ENCODE data around the gene CCDC24. TPM values are rescaled to one million over a fixed set of nuclear protein-coding genes. Genes with fewer than 3 reads are reported as not detected.

CCDC24 gene
- total and polyA plus RNA-seq, 9 of the 15 experiments (the other 6 are each of a cell fraction or from before 2014, with no cell fraction given): 0.31 to 4.5 (median 1.5) TPM

DNA sequence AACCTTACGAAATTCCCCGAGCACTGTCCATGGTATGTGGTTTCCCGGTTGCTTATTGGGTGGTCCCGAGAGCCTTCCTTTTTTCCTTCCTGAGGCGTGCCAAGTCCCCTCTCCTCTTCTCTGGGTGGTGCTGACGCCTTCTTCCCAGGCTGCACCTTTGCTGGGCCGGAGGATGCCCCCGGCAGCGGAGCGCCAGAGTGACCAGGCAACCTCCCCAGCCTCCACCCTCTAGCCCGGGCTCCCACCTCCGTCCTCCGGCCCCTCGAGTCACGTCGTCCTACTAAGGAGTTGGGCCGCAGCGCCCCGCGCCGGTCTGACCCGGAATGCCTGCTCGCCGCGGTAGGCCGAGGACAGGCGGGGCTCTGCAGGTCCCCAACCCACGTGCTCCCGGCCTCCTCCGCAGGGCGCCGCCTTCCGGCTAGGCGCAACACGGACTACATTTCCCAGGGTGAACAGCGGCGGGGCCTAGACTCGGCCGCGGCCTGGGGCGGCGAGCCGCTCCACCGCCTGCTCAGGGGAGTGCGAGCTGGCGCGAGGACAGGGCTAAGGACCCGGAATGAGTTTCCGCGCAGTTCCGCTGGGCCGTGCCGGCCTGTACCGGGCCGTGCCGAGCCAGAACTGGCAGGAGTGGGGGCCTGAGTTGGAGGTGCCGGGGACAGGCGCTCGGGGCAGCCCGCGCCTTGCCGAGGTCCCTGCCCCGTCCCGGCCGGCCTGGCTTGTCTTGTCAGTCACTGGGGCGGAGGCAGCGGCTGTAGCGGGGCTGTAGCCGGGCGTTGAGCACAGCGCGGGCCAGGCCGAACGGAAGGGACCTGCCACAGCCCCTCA is 45.0 kb upstream of the CCDC24 start, which contains the start of gene IPO13 (continued):
- TF ChIP-seq ZNF609 (CRISPR knock-in tag; IDR thresholded peaks at IDR 0.05; ENCODE audit: borderline replicate concordance) (no peak; the same call in 1 of the 2 replicates), ELF4 (CRISPR knock-in tag; IDR thresholded peaks at IDR 0.05) (no peak), ZBTB7A (IDR thresholded peaks at IDR 0.05; ENCODE audit: borderline replicate concordance, control insufficient read depth, low read depth, low read length) (peak; percentile 56; the same call in 1 of the 2 replicates), ZNF133 (CRISPR knock-in tag; IDR thresholded peaks at IDR 0.05) (no peak), THRB (CRISPR knock-in tag; conservative IDR thresholded peaks at IDR 0.05) (peak; percentile 47; the same call in 1 of the 2 replicates), ARID3A (IDR thresholded peaks at IDR 0.05; ENCODE audit: borderline replicate concordance, low read depth, low read length) (no peak), POLR3G (IDR thresholded peaks at IDR 0.05; ENCODE audit: extremely low read depth, insufficient read length, insufficient replicate concordance) (no peak), HIVEP1 (CRISPR knock-in tag; IDR thresholded peaks at IDR 0.05) (peak; percentile 24; the same call in 1 of the 2 replicates), AFF1 (IDR thresholded peaks at IDR 0.05; ENCODE audit: low read depth in 1 of 2, partially characterized antibody in 2 of 2) (peak; percentile 91 to 96), SAFB (IDR thresholded peaks at IDR 0.05; ENCODE audit: borderline replicate concordance, low read depth, low read length) (no peak), KDM2B (CRISPR knock-in tag; IDR thresholded peaks at IDR 0.05) (peak; percentile 42; the same call in 1 of the 2 replicates), PURB (CRISPR knock-in tag; IDR thresholded peaks at IDR 0.05; ENCODE audit: low read depth) (no peak)
